Kidney (tissue), 14 donors: ENCODE results near the gene AGBL1. TPM values are rescaled to one million over a fixed set of nuclear protein-coding genes. Genes with fewer than 3 reads are reported as not detected.

Experiments
- DNase-seq, 5 donors: peaks; one replicate each; pipeline ENCODE4 v3.0.0-alpha.2; 2013 to 2020
- FAIRE-seq: peaks from 2 replicates; lab custom pipeline; 2012; peaks lifted over from hg19 to GRCh38; lab: Jason Lieb, UNC
- H3K27ac ChIP-seq, 2 donors: one replicate each; pipeline ENCODE4 v1.7.0; 2013; ENCODE audit warnings: low read depth in 2 of 2, low read length in 2 of 2, inconsistent platforms in 1 of 2
- H3K27me3 ChIP-seq: one replicate; pipeline ENCODE4 v1.7.1; 2013; ENCODE audit warnings: low read length, inconsistent platforms; ENCODE audit not compliant: control insufficient read depth, insufficient read depth
- H3K36me3 ChIP-seq, 3 donors: one replicate each; pipeline versions ENCODE4 v1.7.0 to v1.7.1; 2013; ENCODE audit warnings: low read length in 3 of 3, control low read depth in 1 of 3, inconsistent platforms in 1 of 3; ENCODE audit not compliant: insufficient read depth in 3 of 3, control insufficient read depth in 2 of 3
- H3K4me1 ChIP-seq, 3 donors: one replicate each; pipeline versions ENCODE4 v1.7.0 to v1.7.1; 2013; ENCODE audit warnings: low read length in 3 of 3, inconsistent platforms in 1 of 3, low read depth in 1 of 3; ENCODE audit not compliant: control insufficient read depth in 2 of 3, insufficient read depth in 2 of 3
- H3K4me3 ChIP-seq, 3 donors: one replicate each; pipeline versions ENCODE4 v1.7.0 to v1.8.1; 2013; ENCODE audit warnings: low read length in 3 of 3, control low read depth in 1 of 3, inconsistent platforms in 1 of 3
- H3K9ac ChIP-seq, 3 donors: one replicate each; pipeline versions ENCODE4 v1.7.0 to v1.7.1; 2013; ENCODE audit warnings: low read length in 3 of 3, control low read depth in 1 of 3, inconsistent platforms in 1 of 3
- H3K9me3 ChIP-seq, 3 donors: one replicate each; pipeline versions ENCODE4 v1.7.0 to v1.7.1; 2013; ENCODE audit warnings: low read length in 3 of 3, control low read depth in 1 of 3, inconsistent platforms in 1 of 3; ENCODE audit not compliant: control insufficient read depth in 2 of 3, insufficient read depth in 1 of 3
- intact Hi-C: fragments of 100-400 bp; cut with DNase I; formaldehyde crosslinking; loops from one replicate; pipeline ENCODE4 v1.11.1; 2022
- polyA plus RNA-seq: library from polyadenylated mRNA; stranded (reverse); fragments of 350-450 nt; fragmentation: Illumina TruSeq; extraction: RNeasy Lipid Tissue Mini Kit (QIAGEN cat#74804); gene quantifications from one replicate; pipeline ENCODE4 v1.2.3, GENCODE V29; 2014; ENCODE audit warnings: low read depth, low replicate concordance; ENCODE audit not compliant: insufficient read depth
- total RNA-seq: library from RNA; stranded (reverse); fragmentation: NEBNext Ultra II Directional; extraction: Animal tissue kit (Norgen Biotek cat#: 25700); gene quantifications from one replicate; pipeline ENCODE4 v1.2.1, GENCODE V29; 2021
- TF ChIP-seq, protein P1 (sequence below): IDR thresholded peaks from 3 replicates; pipeline ENCODE4 v1.5.1; 2012; ENCODE audit warnings: mild to moderate bottlenecking, moderate library complexity, borderline replicate concordance; ENCODE audit not compliant: insufficient read depth; ENCODE audit errors: extremely low read depth
- donor health status: control.
- donor health status: control.
- donor health status: control.
- donor health status: control.
- donor health status: control.
- donor health status: DM: yes; HTN: yes; CAD: no.
- donor health status: Normal renal cell carcinoma (clear cell type).

AGBL1 gene
- total and polyA plus RNA-seq, 2 donors from 2014 or later: not detected

DNA sequence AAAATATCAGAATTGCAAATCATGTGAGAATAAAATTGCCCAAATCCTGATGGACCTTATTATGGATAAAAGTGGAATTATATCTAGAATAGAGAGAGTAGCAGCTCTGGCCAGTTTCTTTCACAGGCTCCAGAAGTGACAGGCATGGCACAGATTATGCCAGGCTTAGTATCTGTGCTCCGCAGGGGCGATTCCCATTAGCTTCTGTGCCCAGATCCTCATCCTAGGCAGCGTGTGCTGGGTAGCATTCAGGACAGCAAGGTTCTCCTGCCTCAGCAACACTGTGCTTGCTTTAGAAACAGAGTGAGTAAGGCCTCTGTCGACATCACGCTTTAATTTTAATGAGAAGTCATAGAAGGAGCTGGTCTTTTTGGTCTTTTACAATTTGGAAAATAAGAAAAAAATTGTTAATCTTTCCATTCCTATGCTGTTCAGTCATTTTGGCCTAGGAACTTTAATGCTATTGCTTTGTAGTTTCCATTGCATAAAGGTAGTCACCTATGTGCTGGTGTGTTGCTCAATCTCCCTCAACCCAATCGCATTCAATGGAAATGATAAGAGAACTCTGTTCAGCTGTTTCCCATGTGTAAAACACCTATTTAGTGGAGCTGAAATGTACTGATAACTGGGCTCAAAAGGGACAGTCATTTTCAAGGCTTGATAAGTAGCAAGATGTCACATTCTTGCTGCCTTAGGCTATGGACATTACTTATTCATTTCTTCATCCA lies 770.1 kb downstream of the AGBL1 start:
- Histone ChIP-seq H3K4me1 (no peaks in the 10 kb centered on the region), H3K9ac (no peak overlapping the region), H3K27me3 (no peaks in the 10 kb centered on the region), H3K9me3 (no peaks in the 10 kb centered on the region), H3K4me3 (no peak overlapping the region), H3K27ac (no peak overlapping the region), H3K36me3 (no peaks in the 10 kb centered on the region)
- DNase-seq (no peak), FAIRE-seq (no peak)
- intact Hi-C loops: no loop called here
- TF ChIP-seq, protein P1, sequence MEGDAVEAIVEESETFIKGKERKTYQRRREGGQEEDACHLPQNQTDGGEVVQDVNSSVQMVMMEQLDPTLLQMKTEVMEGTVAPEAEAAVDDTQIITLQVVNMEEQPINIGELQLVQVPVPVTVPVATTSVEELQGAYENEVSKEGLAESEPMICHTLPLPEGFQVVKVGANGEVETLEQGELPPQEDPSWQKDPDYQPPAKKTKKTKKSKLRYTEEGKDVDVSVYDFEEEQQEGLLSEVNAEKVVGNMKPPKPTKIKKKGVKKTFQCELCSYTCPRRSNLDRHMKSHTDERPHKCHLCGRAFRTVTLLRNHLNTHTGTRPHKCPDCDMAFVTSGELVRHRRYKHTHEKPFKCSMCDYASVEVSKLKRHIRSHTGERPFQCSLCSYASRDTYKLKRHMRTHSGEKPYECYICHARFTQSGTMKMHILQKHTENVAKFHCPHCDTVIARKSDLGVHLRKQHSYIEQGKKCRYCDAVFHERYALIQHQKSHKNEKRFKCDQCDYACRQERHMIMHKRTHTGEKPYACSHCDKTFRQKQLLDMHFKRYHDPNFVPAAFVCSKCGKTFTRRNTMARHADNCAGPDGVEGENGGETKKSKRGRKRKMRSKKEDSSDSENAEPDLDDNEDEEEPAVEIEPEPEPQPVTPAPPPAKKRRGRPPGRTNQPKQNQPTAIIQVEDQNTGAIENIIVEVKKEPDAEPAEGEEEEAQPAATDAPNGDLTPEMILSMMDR: no peak

DNA sequence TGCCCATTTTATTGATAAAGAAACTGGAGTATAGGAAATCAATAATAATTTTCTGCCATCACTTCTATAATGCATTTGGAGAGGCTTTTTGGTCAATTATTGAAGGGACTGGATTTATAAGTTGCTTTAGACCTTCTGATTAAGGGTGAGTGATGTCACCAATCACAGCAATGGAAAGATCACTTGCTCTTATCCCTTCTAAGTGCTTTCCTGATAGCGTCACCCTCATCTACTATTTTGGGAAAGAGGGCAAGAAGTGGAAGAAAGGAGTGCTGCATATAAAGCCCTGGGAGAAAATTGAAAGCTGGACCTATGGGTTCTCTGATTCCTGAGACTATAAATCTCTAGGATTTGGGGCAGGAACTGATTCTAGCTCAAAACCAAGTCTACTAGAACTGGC lies 771.3 kb downstream of the AGBL1 start:
- Histone ChIP-seq H3K4me1 (no peaks in the 10 kb centered on the region), H3K36me3 (no peaks in the 10 kb centered on the region), H3K27me3 (no peaks in the 10 kb centered on the region), H3K4me3 (no peak overlapping the region), H3K9ac (no peak overlapping the region), H3K9me3 (no peaks in the 10 kb centered on the region), H3K27ac (no peak overlapping the region)
- no peak for FAIRE-seq
- DNase-seq: no peak
- intact Hi-C loops: no loop called here
- TF ChIP-seq, protein P1: no peak

DNA sequence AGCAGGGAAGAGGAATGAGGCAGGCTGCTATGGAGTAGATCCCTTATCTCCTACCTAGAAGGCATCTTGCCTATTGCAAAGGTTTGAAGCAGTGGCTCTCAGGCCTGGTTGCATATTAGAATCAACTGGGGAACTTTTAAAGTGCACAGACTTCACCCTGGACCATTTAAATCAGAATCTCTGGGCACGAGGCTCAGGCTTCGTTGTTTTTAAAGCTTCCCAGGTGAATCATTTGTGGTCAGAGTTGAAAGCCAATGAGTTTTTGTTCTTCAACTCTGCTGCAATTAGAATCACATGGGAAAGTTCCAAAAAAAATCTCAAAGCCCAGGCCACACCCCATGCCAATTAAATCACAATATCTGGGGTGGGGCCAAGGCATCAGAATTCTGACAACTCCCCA lies 773.1 kb downstream of the AGBL1 start:
- H3K4me3 ChIP-seq: no peak overlapping the region
- H3K4me1 ChIP-seq: no peaks in the 10 kb centered on the region
- no peak overlapping the region for H3K9ac ChIP-seq
- H3K36me3 ChIP-seq: no peaks in the 10 kb centered on the region
- no peak for DNase-seq
- H3K27me3 ChIP-seq: no peaks in the 10 kb centered on the region
- no peaks in the 10 kb centered on the region for H3K9me3 ChIP-seq
- intact Hi-C loops: no loop called here
- H3K27ac ChIP-seq: no peak overlapping the region
- no peak for FAIRE-seq
- TF ChIP-seq, protein P1: no peak

DNA sequence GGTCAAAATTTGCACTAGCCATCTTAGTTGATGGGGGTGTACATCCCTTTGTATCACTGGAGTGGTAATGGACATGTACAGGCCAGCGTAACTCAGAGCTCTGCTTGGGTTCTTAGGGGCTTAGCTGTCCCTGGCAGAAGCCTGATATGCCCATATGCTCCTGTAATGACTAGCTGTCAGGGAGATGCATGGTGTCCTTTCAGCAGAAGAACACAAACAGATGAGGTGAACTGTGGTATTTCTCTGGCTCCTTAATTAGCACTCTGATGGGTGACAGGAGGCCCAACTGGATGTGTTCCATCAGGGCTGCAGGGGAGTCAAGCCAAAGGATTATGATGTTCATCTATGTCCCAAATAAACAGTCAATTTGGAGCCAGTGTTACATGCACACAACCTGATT lies 774.5 kb downstream of the AGBL1 start:
- H3K9me3 ChIP-seq: no peaks in the 10 kb centered on the region
- no peak overlapping the region for H3K27ac ChIP-seq
- H3K9ac ChIP-seq: no peak overlapping the region
- TF ChIP-seq, protein P1: no peak
- no peaks in the 10 kb centered on the region for H3K4me1 ChIP-seq
- no peaks in the 10 kb centered on the region for H3K27me3 ChIP-seq
- FAIRE-seq (no peak), DNase-seq (no peak)
- intact Hi-C loops: no loop called here
- H3K4me3 ChIP-seq: no peak overlapping the region
- no peaks in the 10 kb centered on the region for H3K36me3 ChIP-seq
